Mesodermal cell (in vitro differentiated cells): ENCODE results near the gene COG5.
"Not testable (repeated sequence)": the region's sequence is repeated elsewhere in the genome, so short reads cannot be mapped to it uniquely, and the experiment has no call there.

Experiments used
- H3K27ac ChIP-seq: 2 replicates; pipeline ENCODE4 v1.7.0; 2013; ENCODE audit warnings: mild to moderate bottlenecking, low read depth, low read length, moderate library complexity; ENCODE audit not compliant: severe bottlenecking
- H3K36me3 ChIP-seq: 2 replicates; pipeline ENCODE4 v1.7.1; 2013; ENCODE audit warnings: mild to moderate bottlenecking, low read length, moderate library complexity; ENCODE audit not compliant: control insufficient read depth, insufficient read depth
- H3K4me1 ChIP-seq: one replicate; pipeline ENCODE4 v1.7.1; 2013; ENCODE audit warnings: mild to moderate bottlenecking, low read length; ENCODE audit not compliant: insufficient read depth, control insufficient read depth, poor library complexity, severe bottlenecking
- H3K4me3 ChIP-seq: 2 replicates; pipeline ENCODE4 v1.7.0; 2013; ENCODE audit warnings: low read length, control low read depth, mild to moderate bottlenecking; ENCODE audit not compliant: insufficient read depth, poor library complexity, severe bottlenecking; ENCODE audit errors: extremely low read depth
- H3K9me3 ChIP-seq: 2 replicates; pipeline ENCODE4 v1.7.1; 2013; ENCODE audit warnings: mild to moderate bottlenecking, low read length, moderate library complexity; ENCODE audit not compliant: control insufficient read depth
- WGBS, 2 experiments: methylation state at CpG; one replicate each; pipeline ENCODE4 v1.1.5; 2013; ENCODE audit warnings: missing lambda C conversion rate in 2 of 2; ENCODE audit not compliant: insufficient coverage in 2 of 2; 5-methylcytosine and 5-hydroxymethylcytosine counted together

COG5 gene

DNA sequence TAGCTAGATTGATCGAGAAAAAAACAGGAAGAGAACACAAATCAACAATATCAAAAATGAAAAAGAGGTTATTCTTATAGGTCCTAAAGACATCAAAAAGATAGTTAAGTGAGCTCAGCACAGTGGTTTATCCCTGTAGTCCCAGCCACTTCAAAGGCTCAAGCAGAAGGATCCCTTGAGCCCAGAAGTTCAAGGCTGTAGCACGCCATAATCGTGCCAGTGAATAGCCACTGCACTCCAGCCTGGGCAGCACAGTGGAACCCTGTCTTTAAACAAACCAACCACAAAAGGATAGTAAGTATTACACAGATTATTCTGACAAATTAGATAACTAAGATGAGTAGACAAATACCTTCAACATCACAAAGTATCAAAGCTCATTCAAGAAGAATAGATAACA lies 311.8 kb downstream of the COG5 start:
- peaks cover 7% of the 10 kb centered on the region for H3K36me3 ChIP-seq
- no peak overlapping the region for H3K4me3 ChIP-seq
- H3K4me1 ChIP-seq = no peaks in the 10 kb centered on the region
- H3K9me3 ChIP-seq = no peaks in the 10 kb centered on the region
- no CpG with 5 or more reads among the region's 3 CpGs for WGBS, 2 experiments
- no peak overlapping the region for H3K27ac ChIP-seq

- no peaks in the 10 kb centered on the region for H3K4me1 ChIP-seq
- peaks cover 10% of the 10 kb centered on the region for H3K36me3 ChIP-seq
- H3K4me3 ChIP-seq = no peak overlapping the region
- 100% methylated on average over 1 of the region's 5 CpGs; no CpG with 5 or more reads in 1 of the 2 experiments for WGBS, 2 experiments
- H3K9me3 ChIP-seq = no peaks in the 10 kb centered on the region
- no peak overlapping the region for H3K27ac ChIP-seq
Observed at GRCh38 chr7:107248551-107249316, 315.0 kb downstream of the COG5 start.

- H3K27ac ChIP-seq, H3K4me3 ChIP-seq, H3K9me3 ChIP-seq, H3K4me1 ChIP-seq: not testable (repeated sequence)
- WGBS, 2 experiments = no CpG with 5 or more reads among the region's 3 CpGs
- H3K36me3 ChIP-seq = peaks cover 10% of the 10 kb centered on the region
Observed at GRCh38 chr7:107246836-107247235, 316.9 kb downstream of the COG5 start.

DNA sequence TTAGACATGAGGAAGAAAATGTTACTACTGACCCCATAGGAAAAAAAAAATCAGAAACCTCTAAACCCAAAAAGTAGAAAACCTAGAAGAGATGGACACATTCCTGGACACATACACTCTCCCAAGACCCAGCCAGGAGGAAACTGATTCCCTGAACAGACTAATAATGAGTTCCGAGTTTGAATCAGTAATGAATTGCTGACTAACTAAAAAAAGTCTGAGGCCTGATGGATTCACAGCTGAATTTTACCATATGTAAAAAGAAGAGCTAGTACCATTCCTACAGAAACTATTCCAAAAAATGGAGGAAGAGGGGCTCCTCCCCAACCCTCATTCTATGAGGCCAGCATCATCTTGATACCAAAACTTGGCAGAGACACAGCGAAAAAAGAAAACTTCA lies 319.1 kb downstream of the COG5 start:
- Histone ChIP-seq H3K4me1 (no peaks in the 10 kb centered on the region), H3K27ac (no peak overlapping the region), H3K36me3 (peaks cover 10% of the 10 kb centered on the region), H3K4me3 (no peak overlapping the region), H3K9me3 (no peaks in the 10 kb centered on the region)
- 73 to 86% methylated on average over 1 of the region's 2 CpGs for WGBS, 2 experiments

DNA sequence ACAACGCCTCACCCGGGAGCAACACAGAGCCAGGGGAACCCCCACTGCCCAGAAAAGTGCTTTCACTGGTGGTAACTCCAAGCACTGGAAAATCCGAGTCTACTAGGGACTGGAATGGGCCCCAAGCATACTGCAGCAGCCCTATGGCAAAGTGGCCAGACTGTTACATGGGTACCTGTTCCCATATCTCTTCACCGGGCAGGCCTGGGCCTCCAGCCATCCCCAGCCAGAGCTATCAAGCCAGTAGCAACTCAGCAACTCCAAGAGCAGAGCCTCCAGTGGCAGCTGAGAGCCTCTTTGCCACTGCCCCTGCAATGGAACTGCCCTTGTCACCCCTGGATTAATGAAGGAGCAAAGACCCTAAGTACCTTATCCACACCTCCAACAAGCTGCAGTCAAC lies 321.5 kb downstream of the COG5 start:
- Histone ChIP-seq H3K36me3 (peaks cover 3% of the 10 kb centered on the region), H3K27ac (no peak overlapping the region), H3K4me1 (no peaks in the 10 kb centered on the region), H3K4me3 (no peak overlapping the region), H3K9me3 (no peaks in the 10 kb centered on the region)
- 95 to 96% methylated on average over 3 to 4 of the region's 4 CpGs for WGBS, 2 experiments

DNA sequence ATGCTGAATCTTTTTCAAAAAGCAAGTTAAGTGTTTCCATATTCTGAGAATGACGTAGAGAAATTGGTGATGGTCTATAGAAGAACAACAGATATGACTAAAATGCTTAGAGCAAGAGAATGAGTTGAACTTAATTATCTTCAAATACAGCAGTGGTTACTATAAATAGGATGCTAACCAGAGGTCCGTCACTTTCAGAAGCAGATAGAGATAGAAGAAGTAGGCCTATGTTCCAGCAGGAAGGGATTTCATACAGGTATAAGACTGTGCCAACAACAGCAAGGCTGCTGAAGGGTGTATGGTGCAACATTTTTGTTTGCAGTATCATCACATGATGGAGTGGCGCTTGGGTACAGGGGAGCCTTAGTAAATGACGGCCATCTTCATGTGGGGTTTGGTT lies 326.3 kb downstream of the COG5 start:
- Histone ChIP-seq H3K4me3 (no peak overlapping the region), H3K27ac (no peak overlapping the region), H3K36me3 (no peaks in the 10 kb centered on the region), H3K9me3 (no peaks in the 10 kb centered on the region), H3K4me1 (no peaks in the 10 kb centered on the region)
- WGBS, 2 experiments = 93 to 95% methylated on average over 3 to 4 of the region's 4 CpGs

DNA sequence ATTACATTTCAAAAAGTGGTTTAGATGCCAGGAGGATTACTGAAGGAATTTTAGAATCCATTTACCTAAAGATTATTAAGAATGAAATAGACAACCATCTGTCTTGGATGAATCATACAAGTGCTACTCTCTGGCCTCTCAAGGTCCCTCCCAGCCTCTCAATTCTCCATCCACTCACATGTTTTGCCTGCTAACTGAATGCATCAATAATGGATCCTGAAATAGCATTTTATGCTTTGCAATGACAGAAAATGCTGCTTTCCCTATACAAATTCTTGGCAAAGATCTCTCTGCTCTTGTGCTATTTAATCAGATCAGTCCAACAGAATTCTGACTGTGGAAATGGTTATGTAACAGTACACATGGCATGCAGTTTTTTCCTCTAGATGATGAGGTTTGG lies 326.9 kb downstream of the COG5 start:
- H3K4me1 ChIP-seq = no peaks in the 10 kb centered on the region
- H3K36me3 ChIP-seq = no peaks in the 10 kb centered on the region
- no peak overlapping the region for H3K4me3 ChIP-seq
- H3K9me3 ChIP-seq = no peaks in the 10 kb centered on the region
- no peak overlapping the region for H3K27ac ChIP-seq

- no peaks in the 10 kb centered on the region for H3K36me3 ChIP-seq
- no peaks in the 10 kb centered on the region for H3K4me1 ChIP-seq
- no CpG with 5 or more reads among the region's 3 CpGs for WGBS, 2 experiments
- H3K9me3 ChIP-seq = no peaks in the 10 kb centered on the region
- H3K4me3 ChIP-seq = no peak overlapping the region
- H3K27ac ChIP-seq = no peak overlapping the region
Observed at GRCh38 chr7:107234436-107234835, 329.3 kb downstream of the COG5 start.

DNA sequence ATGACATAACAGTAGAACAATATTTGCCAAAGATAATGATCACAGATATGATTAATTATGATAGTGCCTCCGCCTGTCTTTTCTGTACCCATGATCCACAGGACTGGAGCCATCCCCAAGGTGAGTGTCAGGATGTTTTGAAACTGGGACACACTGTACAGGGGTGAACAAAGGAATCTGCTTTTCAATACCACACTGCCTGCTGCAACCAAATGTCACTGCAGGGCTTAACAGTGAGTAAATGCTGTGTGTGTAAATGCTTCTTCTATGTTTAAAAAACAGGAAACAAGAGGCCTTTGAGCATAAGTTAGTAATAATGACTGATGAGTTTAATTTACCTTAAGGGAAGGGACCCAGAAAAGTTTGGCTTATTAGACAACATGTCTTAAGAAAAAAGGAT lies 329.7 kb downstream of the COG5 start:
- H3K27ac ChIP-seq = no peak overlapping the region
- no peaks in the 10 kb centered on the region for H3K9me3 ChIP-seq
- H3K4me3 ChIP-seq = no peak overlapping the region
- no peaks in the 10 kb centered on the region for H3K4me1 ChIP-seq
- WGBS, 2 experiments = no CpG with 5 or more reads among the region's 1 CpG
- no peaks in the 10 kb centered on the region for H3K36me3 ChIP-seq

DNA sequence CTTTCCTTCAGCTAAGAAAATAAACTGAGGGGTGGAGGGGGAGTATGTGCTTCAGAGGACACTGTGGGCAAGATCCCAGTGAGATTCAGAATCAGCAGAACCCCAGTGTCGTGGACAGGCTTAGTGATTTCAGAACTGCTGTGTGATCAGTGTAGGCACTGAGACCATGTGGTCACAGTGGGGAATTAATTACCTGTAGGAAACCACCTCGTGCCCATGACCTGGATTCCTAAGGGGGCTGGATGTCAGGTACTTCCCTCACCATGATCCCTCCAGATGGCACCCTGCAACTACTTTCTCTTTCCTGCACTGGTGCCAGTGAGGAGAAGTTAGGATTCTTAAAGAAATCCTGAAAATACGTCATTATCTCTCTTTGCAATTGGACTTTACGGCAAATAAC lies 330.5 kb downstream of the COG5 start:
- Histone ChIP-seq H3K9me3 (no peaks in the 10 kb centered on the region), H3K4me3 (no peak overlapping the region), H3K36me3 (no peaks in the 10 kb centered on the region), H3K27ac (no peak overlapping the region), H3K4me1 (no peaks in the 10 kb centered on the region)
- 67 to 79% methylated on average over 1 to 3 of the region's 4 CpGs for WGBS, 2 experiments

- WGBS, 2 experiments = 78 to 90% methylated on average over 2 to 4 of the region's 7 CpGs
- Histone ChIP-seq H3K36me3 (no peaks in the 10 kb centered on the region), H3K4me1 (no peaks in the 10 kb centered on the region), H3K4me3 (no peak overlapping the region), H3K27ac (no peak overlapping the region), H3K9me3 (no peaks in the 10 kb centered on the region)
Observed at GRCh38 chr7:107232568-107233090, 331.1 kb downstream of the COG5 start.
